GM19238 (cell line): ENCODE measurements around the gene SERP1.
A peak's percentile ranks its signal among the peaks of the same experiment; 100 is the strongest.

Experiments
- DNase-seq: peaks from one replicate; pipeline ENCODE4 v3.0.0; 2011; ENCODE audit warnings: low spot score; ENCODE audit not compliant: insufficient read length

SERP1 gene

GRCh38 chr3:150546226-150547044 lies at the start of gene SERP1, which contains the start of gene EIF2A:
Gene SERP1 (minus strand): TSS chr3:150546496. CDS start chr3:150546135, 361 bp downstream.
Gene EIF2A (plus strand): TSS chr3:150546787. CDS start chr3:150546803, 16 bp downstream.
- DNase-seq: peak; percentile 69

GRCh38 chr3:150594150-150594549 lies 47.9 kb upstream of the SERP1 start:
- no peak for DNase-seq

GRCh38 chr3:150589759-150590158 lies 43.5 kb upstream of the SERP1 start:
- DNase-seq: no peak

- DNase-seq: no peak
Observed at GRCh38 chr3:150588027-150588830, 41.9 kb upstream of the SERP1 start.

- DNase-seq: peak; percentile 27
Observed at GRCh38 chr3:150583028-150583427, 36.7 kb upstream of the SERP1 start.

GRCh38 chr3:150582620-150583019 lies 36.3 kb upstream of the SERP1 start:
- DNase-seq: peak; percentile 21

- no peak for DNase-seq
Observed at GRCh38 chr3:150581174-150581573, 34.9 kb upstream of the SERP1 start.

- no peak for DNase-seq
Observed at GRCh38 chr3:150577855-150578254, 31.6 kb upstream of the SERP1 start.

- DNase-seq: no peak
Observed at GRCh38 chr3:150567328-150567727, 21.0 kb upstream of the SERP1 start.

GRCh38 chr3:150564243-150564642 lies 17.9 kb upstream of the SERP1 start:
- no peak for DNase-seq

- DNase-seq: no peak
Observed at GRCh38 chr3:150557725-150558124, 11.4 kb upstream of the SERP1 start.

- no peak for DNase-seq
Observed at GRCh38 chr3:150556792-150557191, 10.5 kb upstream of the SERP1 start.

- no peak for DNase-seq
Observed at GRCh38 chr3:150555859-150556436, 9.7 kb upstream of the SERP1 start.

- peak; percentile 6 for DNase-seq
Observed at GRCh38 chr3:150547045-150547741, 897 bp upstream of the SERP1 start.

GRCh38 chr3:150545419-150546225 lies 674 bp downstream of the SERP1 start:
- peak; percentile 11 for DNase-seq

GRCh38 chr3:150544726-150545125 lies 1.6 kb downstream of the SERP1 start:
- DNase-seq: no peak

GRCh38 chr3:150544041-150544440 lies 2.3 kb downstream of the SERP1 start:
- no peak for DNase-seq

GRCh38 chr3:150543531-150543930 lies 2.8 kb downstream of the SERP1 start:
- no peak for DNase-seq

- no peak for DNase-seq
Observed at GRCh38 chr3:150543128-150543527, 3.2 kb downstream of the SERP1 start.

- no peak for DNase-seq
Observed at GRCh38 chr3:150540991-150541390, 5.3 kb downstream of the SERP1 start.

GRCh38 chr3:150540297-150540696 lies 6.0 kb downstream of the SERP1 start:
- DNase-seq: no peak
